ENCODE results near the gene BUB3.

Gene BUB3

GRCh38 chr10:123143162-123143824 lies 10.9 kb upstream of the BUB3 start:
- Histone ChIP-seq H3K9ac (ENCODE audit: low read length) (no peak overlapping the region), H3K9me3 (ENCODE audit: low read length) (no peaks in the 10 kb centered on the region), H3K4me1 (ENCODE audit: insufficient read depth, low read length) (no peaks in the 10 kb centered on the region), H3K27ac (ENCODE audit: low read depth, low read length) (no peak overlapping the region), H3K4me3 (ENCODE audit: low read depth in 1 of 2, low read length in 2 of 2) (no peak overlapping the region), H3K27me3 (ENCODE audit: control insufficient read depth in 1 of 2, insufficient read depth in 2 of 2, low read length in 2 of 2) (peaks cover 89 to 99% of the 10 kb centered on the region in 2 donors), H3K36me3 (ENCODE audit: insufficient read depth, low read length) (no peaks in the 10 kb centered on the region)

- no peak overlapping the region for H3K27ac ChIP-seq (ENCODE audit: low read depth, low read length)
- no peaks in the 10 kb centered on the region for H3K36me3 ChIP-seq (ENCODE audit: insufficient read depth, low read length)
- no peak overlapping the region for H3K9ac ChIP-seq (ENCODE audit: low read length)
- H3K4me1 ChIP-seq (ENCODE audit: insufficient read depth, low read length), result no peaks in the 10 kb centered on the region
- no peaks in the 10 kb centered on the region for H3K9me3 ChIP-seq (ENCODE audit: low read length)
- peaks cover 89 to 99% of the 10 kb centered on the region in 2 donors for H3K27me3 ChIP-seq (ENCODE audit: control insufficient read depth in 1 of 2, insufficient read depth in 2 of 2, low read length in 2 of 2)
- no peak overlapping the region for H3K4me3 ChIP-seq (ENCODE audit: low read depth in 1 of 2, low read length in 2 of 2)
Measured at GRCh38 chr10:123143825-123144168, 10.4 kb upstream of the BUB3 start.

DNA sequence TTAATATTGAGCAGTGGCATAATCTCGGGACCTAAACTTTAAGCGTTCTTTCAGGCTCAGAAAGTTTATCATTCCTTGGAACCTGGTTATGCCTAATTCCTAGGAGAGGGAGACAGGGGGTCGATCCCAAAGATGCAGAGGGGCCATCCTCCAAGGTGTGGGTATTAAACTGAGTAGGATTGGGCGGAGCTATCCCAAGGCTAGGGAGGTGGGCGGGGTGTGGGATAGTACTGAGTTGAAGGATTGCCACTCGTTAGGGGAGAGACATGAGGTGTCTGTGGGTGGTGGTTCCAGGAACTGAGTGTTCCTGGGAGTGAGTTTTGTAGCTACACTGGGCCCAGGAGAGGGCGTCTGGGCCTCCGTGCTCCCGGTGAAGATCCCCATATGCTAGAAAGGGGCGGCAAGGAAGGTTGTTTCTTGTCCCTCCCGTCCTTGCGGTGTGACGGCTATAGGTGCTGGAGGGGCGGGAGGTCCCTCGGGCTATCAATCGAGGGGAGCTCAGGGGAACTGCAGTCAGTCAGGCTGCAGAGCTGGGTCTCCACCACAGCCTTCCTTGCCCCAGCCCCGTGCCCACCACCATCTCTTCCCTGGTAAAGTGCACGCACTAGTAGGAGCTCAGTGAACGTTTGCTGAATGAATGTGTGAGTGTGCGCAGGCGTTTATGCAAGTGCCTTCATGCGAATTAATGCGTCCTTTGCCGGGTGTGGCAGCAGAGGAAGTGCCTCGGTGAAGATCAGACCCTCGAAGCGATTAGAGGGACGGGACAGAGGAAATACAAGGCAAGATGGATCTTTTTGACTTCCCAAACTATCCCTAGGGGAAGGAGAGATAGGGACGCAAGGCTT lies 9.3 kb upstream of the BUB3 start:
- Histone ChIP-seq H3K9me3 (ENCODE audit: low read length) (no peaks in the 10 kb centered on the region), H3K4me1 (ENCODE audit: insufficient read depth, low read length) (peaks cover 3% of the 10 kb centered on the region), H3K9ac (ENCODE audit: low read length) (no peak overlapping the region), H3K27me3 (ENCODE audit: control insufficient read depth in 1 of 2, insufficient read depth in 2 of 2, low read length in 2 of 2) (peaks cover 88 to 99% of the 10 kb centered on the region in 2 donors), H3K27ac (ENCODE audit: low read depth, low read length) (no peak overlapping the region), H3K4me3 (ENCODE audit: low read depth in 1 of 2, low read length in 2 of 2) (no peak overlapping the region), H3K36me3 (ENCODE audit: insufficient read depth, low read length) (no peaks in the 10 kb centered on the region)

DNA sequence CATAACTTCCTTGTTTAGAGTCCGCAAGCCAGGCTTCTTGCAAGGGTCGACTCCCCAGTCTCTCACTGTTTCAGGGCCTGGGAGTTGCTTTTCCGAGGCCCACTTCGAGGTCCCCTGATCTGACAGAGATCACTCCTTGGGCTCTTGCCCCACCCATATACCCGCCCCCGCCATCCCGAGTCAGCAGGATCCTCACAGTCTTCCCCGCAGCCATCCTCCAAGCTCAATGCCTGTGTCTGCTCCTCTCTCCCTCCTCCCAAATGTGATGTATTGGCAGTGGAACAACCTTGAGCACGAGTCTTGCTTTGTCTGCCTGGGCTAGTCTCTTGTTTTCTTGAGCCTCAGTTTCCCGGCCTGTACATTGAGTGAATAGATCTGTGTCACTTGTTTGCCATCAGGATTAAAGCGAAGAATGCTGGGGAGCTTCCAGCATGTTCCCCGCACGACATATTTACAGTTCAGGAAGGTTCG lies 8.6 kb upstream of the BUB3 start:
- peaks cover 88 to 99% of the 10 kb centered on the region in 2 donors for H3K27me3 ChIP-seq (ENCODE audit: control insufficient read depth in 1 of 2, insufficient read depth in 2 of 2, low read length in 2 of 2)
- H3K36me3 ChIP-seq (ENCODE audit: insufficient read depth, low read length), result no peaks in the 10 kb centered on the region
- no peak overlapping the region for H3K9ac ChIP-seq (ENCODE audit: low read length)
- H3K9me3 ChIP-seq (ENCODE audit: low read length), result no peaks in the 10 kb centered on the region
- peaks cover 8% of the 10 kb centered on the region for H3K4me1 ChIP-seq (ENCODE audit: insufficient read depth, low read length)
- no peak overlapping the region for H3K27ac ChIP-seq (ENCODE audit: low read depth, low read length)
- H3K4me3 ChIP-seq (ENCODE audit: low read depth in 1 of 2, low read length in 2 of 2), result no peak overlapping the region

GRCh38 chr10:123146013-123146893 lies 7.9 kb upstream of the BUB3 start:
- no peaks in the 10 kb centered on the region for H3K9me3 ChIP-seq (ENCODE audit: low read length)
- no peak overlapping the region for H3K4me3 ChIP-seq (ENCODE audit: low read depth in 1 of 2, low read length in 2 of 2)
- no peak overlapping the region for H3K9ac ChIP-seq (ENCODE audit: low read length)
- peaks cover 88 to 99% of the 10 kb centered on the region in 2 donors for H3K27me3 ChIP-seq (ENCODE audit: control insufficient read depth in 1 of 2, insufficient read depth in 2 of 2, low read length in 2 of 2)
- peaks cover 8% of the 10 kb centered on the region for H3K4me1 ChIP-seq (ENCODE audit: insufficient read depth, low read length)
- H3K36me3 ChIP-seq (ENCODE audit: insufficient read depth, low read length), result no peaks in the 10 kb centered on the region
- H3K27ac ChIP-seq (ENCODE audit: low read depth, low read length), result no peak overlapping the region

- H3K27me3 ChIP-seq (ENCODE audit: control insufficient read depth in 1 of 2, insufficient read depth in 2 of 2, low read length in 2 of 2), result peaks cover 88 to 97% of the 10 kb centered on the region in 2 donors
- H3K4me1 ChIP-seq (ENCODE audit: insufficient read depth, low read length), result peaks cover 8% of the 10 kb centered on the region
- H3K36me3 ChIP-seq (ENCODE audit: insufficient read depth, low read length), result no peaks in the 10 kb centered on the region
- no peak overlapping the region for H3K27ac ChIP-seq (ENCODE audit: low read depth, low read length)
- no peaks in the 10 kb centered on the region for H3K9me3 ChIP-seq (ENCODE audit: low read length)
- no peak overlapping the region for H3K4me3 ChIP-seq (ENCODE audit: low read depth in 1 of 2, low read length in 2 of 2)
- H3K9ac ChIP-seq (ENCODE audit: low read length), result no peak overlapping the region
Measured at GRCh38 chr10:123146894-123147634, 7.1 kb upstream of the BUB3 start.

DNA sequence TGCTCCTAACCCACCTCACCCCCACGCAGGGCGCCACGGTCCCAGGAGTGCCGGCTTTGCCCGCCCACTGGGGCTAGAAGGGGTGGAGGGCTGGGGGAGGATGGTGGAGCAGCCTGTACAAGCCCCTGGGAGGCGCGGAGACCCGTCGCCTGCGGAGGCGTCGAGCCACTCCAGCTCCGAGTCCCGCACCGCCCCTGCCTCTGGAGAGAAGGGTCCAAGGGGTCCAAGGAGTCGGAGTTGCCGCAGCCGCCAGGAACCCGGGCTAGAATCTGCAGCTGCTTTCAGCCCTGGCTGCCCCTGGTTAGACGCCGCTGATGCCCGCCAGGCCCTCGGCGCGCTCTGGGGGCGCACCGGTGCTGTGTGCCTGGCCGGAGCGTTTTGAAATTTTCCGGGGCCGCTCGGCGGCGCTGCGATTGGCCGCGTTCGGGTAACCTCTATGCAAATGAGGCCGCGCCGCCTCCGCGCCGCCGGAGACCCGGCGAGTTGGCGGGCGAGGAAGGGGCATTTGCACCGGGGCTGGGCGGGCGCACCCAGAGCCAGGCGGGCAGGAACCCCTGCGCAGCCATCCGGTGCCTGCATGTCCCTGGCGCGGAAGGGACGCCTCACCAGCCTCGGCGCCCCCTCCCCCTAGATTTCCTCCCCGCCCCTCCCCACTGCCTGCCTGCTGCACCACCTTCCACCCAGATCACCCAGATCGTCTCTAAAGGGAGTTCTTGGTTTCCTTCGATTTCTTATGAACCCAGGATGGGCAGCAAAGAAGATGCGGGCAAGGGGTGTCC lies 6.4 kb upstream of the BUB3 start, which contains the start of gene HMX2:
Gene HMX2 (plus strand): TSS at position 502 of the 779 bp plus-strand sequence. CDS start 243 bp downstream, at position 745.
- Histone ChIP-seq H3K4me1 (ENCODE audit: insufficient read depth, low read length) (peaks cover 8% of the 10 kb centered on the region), H3K27me3 (ENCODE audit: control insufficient read depth in 1 of 2, insufficient read depth in 2 of 2, low read length in 2 of 2) (peaks cover 89 to 97% of the 10 kb centered on the region in 2 donors), H3K9me3 (ENCODE audit: low read length) (no peaks in the 10 kb centered on the region), H3K36me3 (ENCODE audit: insufficient read depth, low read length) (no peaks in the 10 kb centered on the region), H3K27ac (ENCODE audit: low read depth, low read length) (no peak within 1 kb of the TSS), H3K9ac (ENCODE audit: low read length) (no peak within 1 kb of the TSS), H3K4me3 (ENCODE audit: low read depth in 1 of 2, low read length in 2 of 2) (no peak within 1 kb of the TSS)

GRCh38 chr10:123148414-123149161 lies 5.6 kb upstream of the BUB3 start:
- no peak overlapping the region for H3K27ac ChIP-seq (ENCODE audit: low read depth, low read length)
- H3K9me3 ChIP-seq (ENCODE audit: low read length), result no peaks in the 10 kb centered on the region
- no peaks in the 10 kb centered on the region for H3K36me3 ChIP-seq (ENCODE audit: insufficient read depth, low read length)
- H3K9ac ChIP-seq (ENCODE audit: low read length), result no peak overlapping the region
- no peak overlapping the region for H3K4me3 ChIP-seq (ENCODE audit: low read depth in 1 of 2, low read length in 2 of 2)
- peaks cover 88 to 97% of the 10 kb centered on the region in 2 donors for H3K27me3 ChIP-seq (ENCODE audit: control insufficient read depth in 1 of 2, insufficient read depth in 2 of 2, low read length in 2 of 2)
- peaks cover 11% of the 10 kb centered on the region for H3K4me1 ChIP-seq (ENCODE audit: insufficient read depth, low read length)

GRCh38 chr10:123149162-123149567 lies 5.0 kb upstream of the BUB3 start:
- Histone ChIP-seq H3K27me3 (ENCODE audit: control insufficient read depth in 1 of 2, insufficient read depth in 2 of 2, low read length in 2 of 2) (peaks cover 84 to 92% of the 10 kb centered on the region in 2 donors), H3K27ac (ENCODE audit: low read depth, low read length) (no peak overlapping the region), H3K36me3 (ENCODE audit: insufficient read depth, low read length) (no peaks in the 10 kb centered on the region), H3K9me3 (ENCODE audit: low read length) (no peaks in the 10 kb centered on the region), H3K4me1 (ENCODE audit: insufficient read depth, low read length) (peaks cover 14% of the 10 kb centered on the region), H3K9ac (ENCODE audit: low read length) (no peak overlapping the region), H3K4me3 (ENCODE audit: low read depth in 1 of 2, low read length in 2 of 2) (no peak overlapping the region)

Data from muscle layer of colon (tissue), 2 donors.